ENCODE results near the gene UBAC1. TPM values are rescaled to one million over a fixed set of nuclear protein-coding genes. Genes with fewer than 3 reads are reported as not detected.
A peak's percentile ranks its signal among the peaks of the same experiment; 100 is the strongest.
"Not testable (repeated sequence)": the region's sequence is repeated elsewhere in the genome, so short reads cannot be mapped to it uniquely, and the experiment has no call there.

The UBAC1 gene
- total RNA-seq, 1 donor from 2014 or later, result 51.9 TPM

DNA sequence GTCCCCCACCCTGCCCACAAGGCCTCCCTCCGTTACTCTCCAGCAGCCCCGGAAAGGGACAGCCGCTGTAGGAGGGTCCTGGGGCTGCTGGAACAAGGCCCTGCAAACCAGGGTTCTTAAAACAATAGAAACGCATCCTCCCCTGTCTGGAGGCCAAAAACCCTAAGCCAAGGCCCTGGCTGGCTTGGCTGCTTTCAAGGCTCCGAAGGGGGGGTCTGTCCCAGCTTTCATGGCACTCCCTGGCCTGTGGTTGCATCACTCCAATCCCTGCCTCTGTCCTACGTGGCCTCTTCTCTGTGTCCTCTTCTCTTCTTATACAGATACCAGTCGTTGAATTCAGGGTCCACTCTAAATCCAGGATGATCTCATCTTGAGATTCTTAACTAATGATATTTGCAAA, 7.4 kb upstream of the UBAC1 start:
- H3K4me3 Mint-ChIP-seq, result no peak overlapping the region
- H3K4me1 Mint-ChIP-seq, result peaks cover 8% of the 10 kb centered on the region
- no peaks in the 10 kb centered on the region for H3K9me3 Mint-ChIP-seq
- H3K27ac Mint-ChIP-seq (ENCODE audit: unreplicated experiment), result no peak overlapping the region
- peaks cover 9% of the 10 kb centered on the region for H3K27me3 Mint-ChIP-seq (ENCODE audit: low read depth)
- TF ChIP-seq, protein P1, sequence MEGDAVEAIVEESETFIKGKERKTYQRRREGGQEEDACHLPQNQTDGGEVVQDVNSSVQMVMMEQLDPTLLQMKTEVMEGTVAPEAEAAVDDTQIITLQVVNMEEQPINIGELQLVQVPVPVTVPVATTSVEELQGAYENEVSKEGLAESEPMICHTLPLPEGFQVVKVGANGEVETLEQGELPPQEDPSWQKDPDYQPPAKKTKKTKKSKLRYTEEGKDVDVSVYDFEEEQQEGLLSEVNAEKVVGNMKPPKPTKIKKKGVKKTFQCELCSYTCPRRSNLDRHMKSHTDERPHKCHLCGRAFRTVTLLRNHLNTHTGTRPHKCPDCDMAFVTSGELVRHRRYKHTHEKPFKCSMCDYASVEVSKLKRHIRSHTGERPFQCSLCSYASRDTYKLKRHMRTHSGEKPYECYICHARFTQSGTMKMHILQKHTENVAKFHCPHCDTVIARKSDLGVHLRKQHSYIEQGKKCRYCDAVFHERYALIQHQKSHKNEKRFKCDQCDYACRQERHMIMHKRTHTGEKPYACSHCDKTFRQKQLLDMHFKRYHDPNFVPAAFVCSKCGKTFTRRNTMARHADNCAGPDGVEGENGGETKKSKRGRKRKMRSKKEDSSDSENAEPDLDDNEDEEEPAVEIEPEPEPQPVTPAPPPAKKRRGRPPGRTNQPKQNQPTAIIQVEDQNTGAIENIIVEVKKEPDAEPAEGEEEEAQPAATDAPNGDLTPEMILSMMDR (conservative IDR thresholded peaks at IDR 0.05), result no peak
- no peak for DNase-seq (ENCODE audit: low read depth, low spot score)
- no peaks in the 10 kb centered on the region for H3K36me3 Mint-ChIP-seq (ENCODE audit: low read depth)

DNA sequence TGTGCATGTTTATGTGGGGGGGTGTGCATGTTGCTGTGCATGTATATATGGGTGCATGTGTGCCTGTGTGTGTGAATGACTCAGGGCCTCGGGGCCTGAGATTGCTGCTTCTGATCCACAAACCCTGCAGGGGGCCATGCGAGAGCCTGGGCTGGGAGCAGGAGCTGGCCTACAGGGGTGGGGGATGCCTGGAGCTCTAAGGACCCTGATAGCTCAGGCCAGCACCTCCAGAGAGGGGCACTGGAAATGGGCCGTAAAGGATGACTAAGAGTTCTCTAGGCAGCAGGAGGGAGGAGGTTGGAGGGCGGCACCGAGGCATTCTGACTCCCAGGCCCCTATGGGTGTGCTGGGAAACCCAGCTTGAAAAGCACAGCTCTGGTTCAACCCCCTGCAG, 6.9 kb upstream of the UBAC1 start:
- no peak for DNase-seq (ENCODE audit: low read depth, low spot score)
- Mint-ChIP-seq H3K36me3 (ENCODE audit: low read depth) (no peaks in the 10 kb centered on the region), H3K4me1 (peaks cover 8% of the 10 kb centered on the region), H3K9me3 (no peaks in the 10 kb centered on the region), H3K27ac (ENCODE audit: unreplicated experiment) (no peak overlapping the region), H3K27me3 (ENCODE audit: low read depth) (peaks cover 9% of the 10 kb centered on the region), H3K4me3 (peak overlapping the region; percentile 42)
- TF ChIP-seq, protein P1 (conservative IDR thresholded peaks at IDR 0.05), result no peak

DNA sequence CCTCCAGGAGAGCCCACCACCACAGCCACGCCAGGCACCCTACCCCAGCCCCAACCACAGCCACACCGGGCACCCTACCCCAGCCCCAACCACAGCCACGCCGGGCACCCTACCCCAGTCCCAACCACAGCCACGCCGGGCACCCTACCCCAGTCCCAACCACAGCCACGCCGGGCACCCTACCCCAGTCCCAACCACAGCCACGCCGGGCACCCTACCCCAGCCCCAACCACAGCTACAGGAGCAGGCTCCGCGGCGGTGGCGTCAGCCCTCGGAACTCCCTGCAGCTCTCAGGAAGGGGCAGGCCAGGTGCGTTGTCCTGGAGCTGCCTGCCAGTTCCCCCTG, 5.7 kb upstream of the UBAC1 start:
- not testable (repeated sequence) for H3K27ac Mint-ChIP-seq (ENCODE audit: unreplicated experiment); H3K36me3 Mint-ChIP-seq (ENCODE audit: low read depth); DNase-seq (ENCODE audit: low read depth, low spot score); H3K9me3 Mint-ChIP-seq; H3K4me3 Mint-ChIP-seq
- H3K27me3 Mint-ChIP-seq (ENCODE audit: low read depth), result peaks cover 13% of the 10 kb centered on the region
- H3K4me1 Mint-ChIP-seq, result peaks cover 16% of the 10 kb centered on the region

DNA sequence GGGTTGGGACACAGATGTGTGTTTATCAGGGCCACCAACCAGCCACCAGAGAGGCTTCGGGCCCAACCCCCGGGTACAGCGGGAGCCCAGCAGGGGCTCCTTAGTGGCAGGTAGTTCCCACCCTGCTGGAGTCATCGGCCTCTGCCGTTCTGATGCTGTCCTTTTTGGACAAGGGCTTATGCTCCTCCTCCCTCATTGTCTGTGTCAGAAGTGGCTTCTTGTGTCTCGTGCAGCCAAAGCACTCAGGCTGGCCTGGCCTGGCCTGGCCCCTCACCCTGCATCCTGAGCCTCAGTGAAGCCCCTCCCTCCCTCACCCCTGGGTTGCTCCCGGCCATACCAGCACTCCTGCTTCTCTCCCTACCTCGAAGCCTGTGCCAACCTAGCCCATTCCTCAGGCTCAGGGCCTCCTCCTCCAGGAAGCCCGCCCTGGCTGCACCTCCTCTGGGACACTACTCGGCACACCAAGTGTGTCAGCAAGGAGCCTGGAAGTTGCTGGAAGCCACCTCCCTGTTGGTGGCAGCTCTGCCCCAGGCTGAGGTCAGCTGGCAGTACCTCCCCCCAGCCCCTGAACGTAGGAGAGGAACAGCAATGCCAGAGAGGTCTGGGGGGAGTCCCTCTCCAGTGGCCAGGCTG, 4.1 kb upstream of the UBAC1 start:
- H3K36me3 Mint-ChIP-seq (ENCODE audit: low read depth), result no peaks in the 10 kb centered on the region
- H3K4me1 Mint-ChIP-seq, result peaks cover 21% of the 10 kb centered on the region
- H3K4me3 Mint-ChIP-seq, result peak overlapping the region; percentile 51
- peaks cover 13% of the 10 kb centered on the region for H3K27me3 Mint-ChIP-seq (ENCODE audit: low read depth)
- TF ChIP-seq, protein P1 (conservative IDR thresholded peaks at IDR 0.05), result no peak
- no peak overlapping the region for H3K27ac Mint-ChIP-seq (ENCODE audit: unreplicated experiment)
- DNase-seq (ENCODE audit: low read depth, low spot score), result no peak
- no peaks in the 10 kb centered on the region for H3K9me3 Mint-ChIP-seq

DNA sequence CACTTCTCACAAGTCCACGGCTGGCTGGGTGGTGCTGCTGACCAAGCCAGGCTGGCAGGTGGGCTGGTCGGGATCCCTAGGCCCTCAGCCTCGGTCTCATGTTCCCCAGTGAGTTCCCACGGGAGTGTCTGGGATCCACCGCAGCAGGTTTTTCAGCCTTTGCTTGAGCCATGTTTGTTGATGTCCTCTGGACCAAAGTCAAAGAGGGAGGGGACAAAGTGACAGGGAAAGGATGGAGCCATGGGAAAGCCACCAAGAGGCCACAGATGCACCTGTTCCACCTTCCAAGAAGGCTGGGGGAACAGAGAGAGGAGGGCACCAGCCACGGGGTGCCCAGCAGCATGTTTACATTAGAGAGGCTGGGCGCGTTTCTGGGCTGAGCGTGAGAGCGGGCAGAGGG, 2.8 kb upstream of the UBAC1 start:
- Mint-ChIP-seq H3K36me3 (ENCODE audit: low read depth) (no peaks in the 10 kb centered on the region), H3K9me3 (no peaks in the 10 kb centered on the region), H3K27ac (ENCODE audit: unreplicated experiment) (peak overlapping the region; percentile 19), H3K4me1 (peaks cover 29% of the 10 kb centered on the region), H3K4me3 (peak overlapping the region; percentile 29), H3K27me3 (ENCODE audit: low read depth) (peaks cover 13% of the 10 kb centered on the region)
- TF ChIP-seq, protein P1 (conservative IDR thresholded peaks at IDR 0.05), result no peak
- no peak for DNase-seq (ENCODE audit: low read depth, low spot score)

DNA sequence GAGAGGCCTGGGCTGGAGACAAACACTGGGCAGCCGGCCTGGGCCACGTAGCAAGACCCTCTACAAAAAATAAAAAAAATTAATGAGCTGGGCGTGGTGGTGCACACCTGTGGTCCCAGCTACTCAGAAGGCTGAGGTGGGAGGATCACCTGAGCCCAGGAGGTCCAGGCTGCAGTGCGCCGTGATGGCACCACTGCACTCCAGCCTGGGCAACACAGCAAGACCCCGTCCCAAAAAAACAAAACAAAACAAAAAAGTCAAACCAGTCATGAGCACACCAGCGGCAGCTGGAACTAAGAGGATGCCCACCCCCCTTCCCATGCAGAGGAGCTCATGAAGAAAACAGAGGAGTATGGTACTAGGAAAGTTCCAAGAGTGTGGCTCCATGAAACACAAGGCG, 2.2 kb upstream of the UBAC1 start:
- TF ChIP-seq, protein P1 (conservative IDR thresholded peaks at IDR 0.05), result no peak
- DNase-seq (ENCODE audit: low read depth, low spot score), result no peak
- H3K27me3 Mint-ChIP-seq (ENCODE audit: low read depth), result peaks cover 13% of the 10 kb centered on the region
- no peak overlapping the region for H3K27ac Mint-ChIP-seq (ENCODE audit: unreplicated experiment)
- peak overlapping the region; percentile 29 for H3K4me3 Mint-ChIP-seq
- H3K36me3 Mint-ChIP-seq (ENCODE audit: low read depth), result no peaks in the 10 kb centered on the region
- H3K4me1 Mint-ChIP-seq, result peaks cover 32% of the 10 kb centered on the region
- H3K9me3 Mint-ChIP-seq, result no peaks in the 10 kb centered on the region

All from neural crest cell (in vitro differentiated cells).